ENCODE measurements around the gene COL6A3. TPM values are rescaled to one million over a fixed set of nuclear protein-coding genes. Genes with fewer than 3 reads are reported as not detected.

COL6A3 gene
- total and polyA plus RNA-seq, 9 of the 15 experiments (the other 6 are each of a cell fraction or from before 2014, with no cell fraction given), result 0.07 to 4.1 (median 1.5) TPM

GRCh38 chr2:237316339-237316738 lies 97.6 kb downstream of the COL6A3 start (continued):
- TF ChIP-seq TSHZ1 (CRISPR knock-in tag; IDR thresholded peaks at IDR 0.05) (no peak), TAF9B (IDR thresholded peaks at IDR 0.05; ENCODE audit: partially characterized antibody) (no peak), SIX5 (IDR thresholded peaks at IDR 0.05; ENCODE audit: borderline replicate concordance in 1 of 2, insufficient read depth in 1 of 2, low read depth in 1 of 2, low read length in 2 of 2) (no peak), ZNF133 (CRISPR knock-in tag; IDR thresholded peaks at IDR 0.05) (no peak), FOXM1 (IDR thresholded peaks at IDR 0.05; ENCODE audit: low read depth) (no peak), FOXM1 (CRISPR knock-in tag; IDR thresholded peaks at IDR 0.05; ENCODE audit: low read depth) (no peak)

GRCh38 chr2:237315829-237316225 lies 98.1 kb downstream of the COL6A3 start:
- intact Hi-C loops (cut with micrococcal nuclease) (no loop called here), in situ Hi-C loops (cut with MboI) (no loop called here)
- Histone ChIP-seq H3K36me3 (ENCODE audit: control insufficient read depth, insufficient read depth, low read length) (no peaks in the 10 kb centered on the region), H3K4me1 (replicated peaks in 1 of 2; ENCODE audit: control insufficient read depth in 2 of 2, insufficient read depth in 2 of 2, low read length in 2 of 2) (no peaks in the 10 kb centered on the region), H3K9me3 (replicated peaks; ENCODE audit: control insufficient read depth, insufficient read depth, low read depth, low read length) (no peaks in the 10 kb centered on the region), H3K4me3 (no peak overlapping the region), H4K20me1 (replicated peaks; ENCODE audit: control insufficient read depth, insufficient read depth, low read length) (no peaks in the 10 kb centered on the region), H3K9me1 (ENCODE audit: control insufficient read depth, insufficient read depth, low read length) (no peaks in the 10 kb centered on the region), H3K27me3 (ENCODE audit: control insufficient read depth in 2 of 2, insufficient read depth in 2 of 2, low read length in 2 of 2) (peaks cover 0 to 8% of the 10 kb centered on the region in 2 experiments; a peak in 1 of 5 replicates), H2AFZ (ENCODE audit: low read depth, low read length) (no peak overlapping the region), H3K9ac (ENCODE audit: insufficient read depth in 1 of 2, low read depth in 2 of 2, low read length in 2 of 2) (no peak overlapping the region), H3K27ac (ENCODE audit: extremely low read depth, low read depth, low read length) (no peak overlapping the region), H3K4me2 (ENCODE audit: insufficient read depth, low read length) (no peak overlapping the region), H3K79me2 (ENCODE audit: control insufficient read depth, insufficient read depth, low read length) (no peaks in the 10 kb centered on the region)
- POLR2A ChIA-PET, result no interaction called here
- no TSS peak for BruUV-seq (replicated peaks)
- ATAC-seq (no peak), FAIRE-seq (no peak), DNase-seq (ENCODE audit: extremely low read depth in 1 of 4, low spot score in 3 of 4) (no peak)
- 0% methylated on average over 6 of the region's 6 CpGs for WGBS (ENCODE audit: insufficient coverage, low coverage, missing lambda C conversion rate)
- TF ChIP-seq NEUROD1 (IDR thresholded peaks at IDR 0.05; ENCODE audit: borderline replicate concordance, low read depth, low read length, partially characterized antibody) (no peak), HMGN3 (IDR thresholded peaks at IDR 0.05; ENCODE audit: borderline replicate concordance, extremely low read depth, insufficient read length, low read depth, low read length) (no peak), CCAR2 (IDR thresholded peaks at IDR 0.05; ENCODE audit: low read depth, low read length) (no peak), PPARD (CRISPR knock-in tag; IDR thresholded peaks at IDR 0.05) (no peak), SMARCC2 (IDR thresholded peaks at IDR 0.05; ENCODE audit: low read depth) (no peak), DPF2 (IDR thresholded peaks at IDR 0.05) (no peak), HDGF (IDR thresholded peaks at IDR 0.05) (no peak), MTA3 (IDR thresholded peaks at IDR 0.05; ENCODE audit: borderline replicate concordance) (no peak), FOXP4 (CRISPR knock-in tag; IDR thresholded peaks at IDR 0.05; ENCODE audit: borderline replicate concordance) (no peak), POLR2H (tag; IDR thresholded peaks at IDR 0.05; ENCODE audit: low read depth) (no peak), MAZ (CRISPR knock-in tag; conservative IDR thresholded peaks at IDR 0.05 in 1 of 2, IDR thresholded peaks at IDR 0.05 in 1 of 2) (no peak), SETDB1 (IDR thresholded peaks at IDR 0.05; ENCODE audit: low read length) (no peak)
- CTCF ChIA-PET (ENCODE audit: low intra/inter-chr PET ratio), result no interaction called here

Data from K562 (cell line).